Esophagus muscularis mucosa (tissue), 3 donors: ENCODE results near the gene RNASEL.

ENCODE experiments used
- CTCF ChIP-seq, 3 experiments: fragments of 200-600 bp in 2 of 3; fragments of 450-650 bp in 1 of 3; sonication (generic) in 2 of 3; IDR thresholded peaks; one replicate each; pipeline ENCODE4 v1.5.1; 2017 to 2019; ENCODE audit warnings: antibody characterized with exemption in 3 of 3, mild to moderate bottlenecking in 2 of 3, moderate library complexity in 1 of 3
- POLR2A ChIP-seq: fragments of 450-650 bp; IDR thresholded peaks from one replicate; pipeline ENCODE4 v1.6.1; 2017; ENCODE audit warnings: antibody characterized with exemption, moderate library complexity, mild to moderate bottlenecking, low read depth
- POLR2AphosphoS5 ChIP-seq, 2 donors: sonication (generic); formaldehyde crosslinking; IDR thresholded peaks; one replicate each; pipeline ENCODE4 v1.6.1; 2017; ENCODE audit warnings: antibody characterized with exemption in 2 of 2

GRCh38 chr1:182565537-182565936 lies 23.5 kb downstream of the RNASEL start:
- TF ChIP-seq POLR2AphosphoS5 (IDR thresholded peaks at IDR 0.05) (no peak), CTCF (IDR thresholded peaks at IDR 0.05) (no peak), POLR2A (no peak)
